Keratinocyte (primary cell): ENCODE results near the gene STX17. TPM values are rescaled to one million over a fixed set of nuclear protein-coding genes. Genes with fewer than 3 reads are reported as not detected.

Source experiments
- DNase-seq: peaks from one replicate; pipeline ENCODE4 v3.0.0-alpha.2; 2011; ENCODE audit warnings: low read depth, missing footprints, low spot score
- FAIRE-seq: peaks from 2 replicates; lab custom pipeline; 2011; peaks lifted over from hg19 to GRCh38; lab: Jason Lieb, UNC
- H2AFZ ChIP-seq: 2 replicates; pipeline ENCODE4 v1.6.0; 2012; ENCODE audit warnings: low read length, control low read depth, inconsistent platforms; ENCODE audit not compliant: control insufficient read depth
- H3K27ac ChIP-seq: 2 replicates; pipeline ENCODE4 v1.5.1; 2011; ENCODE audit warnings: low read length; ENCODE audit not compliant: control insufficient read depth, insufficient read depth
- H3K27me3 ChIP-seq: 3 replicates; pipeline ENCODE4 v1.6.0; 2011; ENCODE audit warnings: low read length; ENCODE audit not compliant: control insufficient read depth, insufficient read depth; ENCODE audit errors: extremely low read depth
- H3K36me3 ChIP-seq, 2 experiments: 2 replicates in 1 of 2; 3 replicates in 1 of 2; pipeline ENCODE4 v1.5.1; 2011; ENCODE audit warnings: low read length in 2 of 2, mild to moderate bottlenecking in 1 of 2; ENCODE audit not compliant: control insufficient read depth in 2 of 2, insufficient read depth in 2 of 2; ENCODE audit errors: extremely low read depth in 1 of 2
- H3K4me1 ChIP-seq: 3 replicates; pipeline ENCODE4 v1.5.1; 2011; ENCODE audit warnings: low read length; ENCODE audit not compliant: control insufficient read depth, insufficient read depth; ENCODE audit errors: extremely low read depth
- H3K4me2 ChIP-seq: 3 replicates; pipeline ENCODE4 v1.6.0; 2011; ENCODE audit warnings: low read depth, low read length; ENCODE audit not compliant: control insufficient read depth, insufficient read depth; ENCODE audit errors: extremely low read depth
- H3K4me3 ChIP-seq, 3 experiments: fragments of 200-600 bp in 1 of 3; sonication (generic) in 1 of 3; 2 replicates in 2 of 3; 3 replicates in 1 of 3; pipeline ENCODE4 v1.5.1; 2011 to 2016; ENCODE audit warnings: low read length in 3 of 3, mild to moderate bottlenecking in 3 of 3, control low read depth in 2 of 3, inconsistent platforms in 1 of 3, low read depth in 1 of 3, mixed read lengths in 1 of 3, mixed run types in 1 of 3, moderate library complexity in 1 of 3; ENCODE audit not compliant: control insufficient read depth in 2 of 3, insufficient read depth in 2 of 3; ENCODE audit errors: extremely low read depth in 1 of 3
- H3K79me2 ChIP-seq: 2 replicates; pipeline ENCODE4 v1.6.0; 2012; ENCODE audit warnings: low read length; ENCODE audit not compliant: control insufficient read depth, insufficient read depth
- H3K9ac ChIP-seq: 3 replicates; pipeline ENCODE4 v1.6.0; 2011; ENCODE audit warnings: low read length; ENCODE audit not compliant: control insufficient read depth, insufficient read depth; ENCODE audit errors: extremely low read depth
- H3K9me1 ChIP-seq: 3 replicates; pipeline ENCODE4 v1.6.0; 2011; ENCODE audit warnings: low read length; ENCODE audit not compliant: control insufficient read depth, insufficient read depth; ENCODE audit errors: extremely low read depth
- H3K9me3 ChIP-seq: 2 replicates; pipeline ENCODE4 v1.5.1; 2012; ENCODE audit warnings: low read depth, low read length; ENCODE audit not compliant: control insufficient read depth
- H4K20me1 ChIP-seq: 3 replicates; pipeline ENCODE4 v1.6.0; 2011; ENCODE audit warnings: low read length; ENCODE audit not compliant: control insufficient read depth, insufficient read depth; ENCODE audit errors: extremely low read depth
- EZH2 ChIP-seq: IDR thresholded peaks from one replicate; pipeline ENCODE4 v1.6.1; 2012; ENCODE audit warnings: inconsistent platforms, mild to moderate bottlenecking, low read length, moderate library complexity
- dilution Hi-C: fragments of 300-500 bp; cut with MboI; formaldehyde crosslinking; loops from one replicate; pipeline ENCODE4 v1.7.0; 2020; ENCODE audit warnings: low sequenced_read_pairs; ENCODE audit not compliant: extremely low pct_ligation_motif_present
- polyA plus RNA-seq, 5 experiments: library from polyadenylated mRNA; depleted of rRNA in 3 of 5; stranded (reverse) in 3 of 5; stranded (forward) in 1 of 5; unstranded in 1 of 5; fragments of >200 nt; gene quantifications; 1 replicate in 1 of 5; 2 replicates in 3 of 5; 3 replicates in 1 of 5; pipeline versions ENCODE4 v1.2.1 to v1.2.3, GENCODE V29; 2011 to 2012; ENCODE audit warnings: missing spikeins in 2 of 5, low read depth in 1 of 5, low replicate concordance in 1 of 5
- TF ChIP-seq, protein P1 (sequence below), 3 experiments: IDR thresholded peaks in 1 of 3; conservative IDR thresholded peaks in 1 of 3; optimal IDR thresholded peaks in 1 of 3; 2 replicates in 2 of 3; 3 replicates in 1 of 3; pipeline versions ENCODE3 to v1.5.1; 2011; ENCODE audit warnings: low read length in 3 of 3, mild to moderate bottlenecking in 3 of 3, moderate library complexity in 2 of 3, control low read depth in 1 of 3, inconsistent platforms in 1 of 3; ENCODE audit not compliant: insufficient read depth in 2 of 3; ENCODE audit errors: extremely low read depth in 1 of 3

Gene STX17
- polyA plus RNA-seq, 1 donor (not counting 4 experiments of a cell fraction or from before 2014, with no cell fraction given), result 12.6 TPM

GRCh38 chr9:99911600-99911999 lies 5.1 kb downstream of the STX17 start:
- Histone ChIP-seq H3K79me2 (peaks cover 40% of the 10 kb centered on the region), H3K36me3 (peaks cover 0 to 7% of the 10 kb centered on the region in 2 experiments), H2AFZ (no peak overlapping the region), H3K4me3 (no peak overlapping the region), H3K9me1 (no peaks in the 10 kb centered on the region), H3K4me2 (no peak overlapping the region), H3K4me1 (peaks cover 7% of the 10 kb centered on the region), H4K20me1 (no peaks in the 10 kb centered on the region), H3K27ac (no peak overlapping the region), H3K27me3 (no peaks in the 10 kb centered on the region), H3K9me3 (no peaks in the 10 kb centered on the region), H3K9ac (no peak overlapping the region)
- DNase-seq, result no peak
- FAIRE-seq, result no peak
- TF ChIP-seq, protein P1, sequence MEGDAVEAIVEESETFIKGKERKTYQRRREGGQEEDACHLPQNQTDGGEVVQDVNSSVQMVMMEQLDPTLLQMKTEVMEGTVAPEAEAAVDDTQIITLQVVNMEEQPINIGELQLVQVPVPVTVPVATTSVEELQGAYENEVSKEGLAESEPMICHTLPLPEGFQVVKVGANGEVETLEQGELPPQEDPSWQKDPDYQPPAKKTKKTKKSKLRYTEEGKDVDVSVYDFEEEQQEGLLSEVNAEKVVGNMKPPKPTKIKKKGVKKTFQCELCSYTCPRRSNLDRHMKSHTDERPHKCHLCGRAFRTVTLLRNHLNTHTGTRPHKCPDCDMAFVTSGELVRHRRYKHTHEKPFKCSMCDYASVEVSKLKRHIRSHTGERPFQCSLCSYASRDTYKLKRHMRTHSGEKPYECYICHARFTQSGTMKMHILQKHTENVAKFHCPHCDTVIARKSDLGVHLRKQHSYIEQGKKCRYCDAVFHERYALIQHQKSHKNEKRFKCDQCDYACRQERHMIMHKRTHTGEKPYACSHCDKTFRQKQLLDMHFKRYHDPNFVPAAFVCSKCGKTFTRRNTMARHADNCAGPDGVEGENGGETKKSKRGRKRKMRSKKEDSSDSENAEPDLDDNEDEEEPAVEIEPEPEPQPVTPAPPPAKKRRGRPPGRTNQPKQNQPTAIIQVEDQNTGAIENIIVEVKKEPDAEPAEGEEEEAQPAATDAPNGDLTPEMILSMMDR (optimal IDR thresholded peaks at IDR 0.05 in 1 of 3, IDR thresholded peaks at IDR 0.05 in 1 of 3, conservative IDR thresholded peaks at IDR 0.05 in 1 of 3; ENCODE audit: extremely low read depth in 1 of 3, insufficient read depth in 2 of 3, low read length in 3 of 3), result no peak
- TF ChIP-seq EZH2, result no peak
- dilution Hi-C loops, result no loop called here

DNA sequence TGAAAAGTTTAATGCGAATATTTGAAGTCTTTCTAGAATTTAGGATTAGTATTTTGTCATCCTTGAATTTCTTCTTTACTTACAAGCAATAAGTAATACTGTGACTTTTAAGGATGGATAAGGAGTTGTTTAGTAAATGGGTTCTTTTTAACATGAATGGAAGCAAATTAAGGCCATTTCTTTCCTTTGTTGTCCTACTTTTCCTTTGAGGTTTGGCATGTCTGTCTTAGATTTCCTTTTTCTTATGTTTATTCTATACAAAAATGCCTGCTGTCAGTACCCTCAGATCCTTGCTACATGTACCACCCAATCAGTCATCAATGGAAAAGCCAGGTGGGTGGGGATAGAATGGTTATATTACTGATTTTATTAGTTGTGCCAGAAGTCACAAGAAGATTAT lies 10.2 kb downstream of the STX17 start:
- FAIRE-seq (no peak), DNase-seq (no peak)
- no peaks in the 10 kb centered on the region for H3K9me1 ChIP-seq
- no peak overlapping the region for H3K9ac ChIP-seq
- H3K4me1 ChIP-seq, result peaks cover 2% of the 10 kb centered on the region
- dilution Hi-C loops, result no loop called here
- no peak overlapping the region for H3K4me2 ChIP-seq
- no peaks in the 10 kb centered on the region for H3K9me3 ChIP-seq
- no peaks in the 10 kb centered on the region for H3K27me3 ChIP-seq
- no peaks in the 10 kb centered on the region for H4K20me1 ChIP-seq
- TF ChIP-seq, protein P1 (optimal IDR thresholded peaks at IDR 0.05 in 1 of 3, IDR thresholded peaks at IDR 0.05 in 1 of 3, conservative IDR thresholded peaks at IDR 0.05 in 1 of 3; ENCODE audit: extremely low read depth in 1 of 3, insufficient read depth in 2 of 3, low read length in 3 of 3), result no peak
- no peak for TF ChIP-seq EZH2
- no peak overlapping the region for H2AFZ ChIP-seq
- peaks cover 3 to 7% of the 10 kb centered on the region in 2 experiments for H3K36me3 ChIP-seq
- no peak overlapping the region for H3K4me3 ChIP-seq
- no peak overlapping the region for H3K27ac ChIP-seq
- H3K79me2 ChIP-seq, result peaks cover 10% of the 10 kb centered on the region
